NB4 (cell line): ENCODE results near the gene TNFRSF14.

Source experiments
- DNase-seq: peaks from one replicate; pipeline ENCODE4 v3.0.0; 2010; ENCODE audit warnings: low read depth
- H3K4me3 ChIP-seq: one replicate; pipeline ENCODE4 v1.5.1; 2011; ENCODE audit warnings: mild to moderate bottlenecking, low read depth, low read length, moderate library complexity
- CTCF ChIP-seq: IDR thresholded peaks from one replicate; pipeline ENCODE4 v1.5.1; 2012; ENCODE audit warnings: low read depth, low read length
- MYC ChIP-seq: IDR thresholded peaks from 2 replicates; pipeline ENCODE4 v1.6.1; 2011; ENCODE audit warnings: low read depth, low read length
- POLR2A ChIP-seq: IDR thresholded peaks from 2 replicates; pipeline ENCODE4 v1.6.1; 2011; ENCODE audit warnings: mild to moderate bottlenecking; ENCODE audit not compliant: insufficient read length; ENCODE audit errors: extremely low read depth
- TF ChIP-seq, protein P1 (sequence below): IDR thresholded peaks from 2 replicates; pipeline ENCODE4 v1.6.1; 2011; ENCODE audit warnings: low read depth, low read length

TNFRSF14 gene

DNA sequence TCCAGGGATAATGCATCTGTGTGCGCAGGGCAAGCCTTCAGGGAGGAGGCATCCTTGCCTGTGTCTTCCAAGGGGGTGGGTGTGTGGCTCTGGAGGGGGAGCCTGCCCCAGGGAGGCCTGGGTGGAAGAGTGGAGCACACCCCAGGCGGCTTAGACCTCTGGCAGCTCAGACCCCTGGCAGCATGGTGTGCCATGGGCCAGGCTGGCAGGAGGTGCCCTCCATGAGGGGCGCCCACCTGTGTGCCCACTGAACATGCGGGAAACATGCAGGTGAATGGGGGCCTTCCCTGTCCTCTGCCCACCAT lies 28.7 kb upstream of the TNFRSF14 start:
- TF ChIP-seq MYC = no peak
- TF ChIP-seq POLR2A = no peak
- TF ChIP-seq CTCF = no peak
- TF ChIP-seq, protein P1, sequence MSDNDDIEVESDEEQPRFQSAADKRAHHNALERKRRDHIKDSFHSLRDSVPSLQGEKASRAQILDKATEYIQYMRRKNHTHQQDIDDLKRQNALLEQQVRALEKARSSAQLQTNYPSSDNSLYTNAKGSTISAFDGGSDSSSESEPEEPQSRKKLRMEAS = no peak
- DNase-seq = no peak
- H3K4me3 ChIP-seq = no peak overlapping the region

DNA sequence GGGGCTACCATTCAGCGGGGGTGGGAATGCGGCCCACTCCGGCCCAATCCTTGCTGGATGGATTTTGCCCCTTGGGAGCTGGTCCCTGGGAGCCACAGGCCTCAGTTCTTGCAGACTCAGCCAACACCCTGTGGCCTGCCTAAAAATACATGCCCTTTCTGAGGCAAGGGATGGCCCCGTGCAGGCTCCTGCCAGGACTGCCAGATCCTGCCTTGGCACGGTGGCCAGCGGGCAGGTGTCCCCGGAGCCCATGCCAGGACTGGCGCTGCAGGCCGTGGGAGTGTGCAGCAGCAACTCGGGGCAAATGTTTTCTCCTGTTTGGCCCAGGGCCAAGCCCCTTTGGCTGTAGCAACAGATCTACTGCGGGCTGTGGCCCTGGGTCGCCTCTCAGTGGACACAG lies 28.2 kb upstream of the TNFRSF14 start:
- no peak overlapping the region for H3K4me3 ChIP-seq
- TF ChIP-seq MYC = no peak
- DNase-seq = no peak

DNA sequence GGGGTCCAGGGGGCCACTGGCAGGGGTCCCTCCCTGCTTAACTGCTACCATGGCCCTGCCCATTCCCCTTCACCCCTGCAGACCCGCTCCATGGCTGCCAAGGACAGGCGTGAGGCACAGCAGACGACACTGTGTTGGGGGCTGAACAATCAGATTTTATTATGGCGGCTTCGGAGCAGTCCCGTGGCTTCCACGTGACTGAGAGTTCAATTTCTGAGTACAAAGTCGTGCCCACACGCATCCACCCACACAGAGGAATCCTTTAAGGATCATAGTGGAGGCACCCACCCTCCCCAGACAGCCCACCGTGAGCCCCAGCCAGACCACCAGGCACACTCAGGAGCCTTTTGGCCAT lies 27.6 kb upstream of the TNFRSF14 start:
- TF ChIP-seq POLR2A = no peak
- TF ChIP-seq, protein P1 = no peak
- TF ChIP-seq MYC = no peak
- no peak overlapping the region for H3K4me3 ChIP-seq
- DNase-seq = no peak

DNA sequence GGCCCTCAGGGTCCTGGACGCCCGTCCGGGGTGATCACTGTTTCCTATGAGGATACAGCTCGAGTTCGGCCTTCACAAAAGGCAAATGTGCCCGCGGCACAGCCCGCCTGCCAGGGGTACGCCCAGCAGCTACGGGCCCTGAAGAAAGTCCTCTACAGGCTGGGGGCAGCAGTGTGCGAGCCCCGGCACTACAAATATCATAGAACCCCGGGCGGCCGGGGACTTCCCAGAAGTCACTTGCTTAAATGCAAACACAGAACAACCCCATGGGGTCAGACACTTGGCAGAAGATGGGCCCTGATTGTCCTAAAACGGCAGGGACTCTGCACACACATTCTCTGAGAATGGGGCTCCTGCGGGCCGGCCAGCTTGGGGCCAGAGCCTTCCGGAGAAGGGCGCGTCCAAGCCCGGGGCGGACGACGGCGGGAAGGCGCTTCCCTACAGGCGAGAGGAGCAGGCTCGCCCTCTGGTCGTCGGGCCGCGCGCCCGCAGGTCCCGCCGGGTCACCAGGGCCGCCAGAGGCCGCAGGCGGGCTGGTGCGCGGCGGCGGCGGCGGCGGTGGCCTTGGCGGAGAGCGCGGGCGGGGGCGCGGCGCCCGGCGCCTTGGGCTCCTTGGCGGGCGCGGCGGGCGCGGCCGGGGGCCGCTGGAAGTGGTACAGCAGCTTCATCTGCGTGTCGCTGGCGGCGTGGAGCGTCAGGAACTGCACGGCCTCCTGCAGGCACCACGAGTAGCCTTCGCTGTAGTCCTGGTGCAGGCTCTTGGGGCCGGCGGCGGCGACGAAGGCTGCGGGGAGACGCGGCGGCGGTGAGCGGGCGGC lies 27.0 kb upstream of the TNFRSF14 start:
- no peak overlapping the region for H3K4me3 ChIP-seq
- DNase-seq = peak; percentile 41
- TF ChIP-seq CTCF (no peak), MYC (no peak), POLR2A (no peak)
- TF ChIP-seq, protein P1 = no peak

DNA sequence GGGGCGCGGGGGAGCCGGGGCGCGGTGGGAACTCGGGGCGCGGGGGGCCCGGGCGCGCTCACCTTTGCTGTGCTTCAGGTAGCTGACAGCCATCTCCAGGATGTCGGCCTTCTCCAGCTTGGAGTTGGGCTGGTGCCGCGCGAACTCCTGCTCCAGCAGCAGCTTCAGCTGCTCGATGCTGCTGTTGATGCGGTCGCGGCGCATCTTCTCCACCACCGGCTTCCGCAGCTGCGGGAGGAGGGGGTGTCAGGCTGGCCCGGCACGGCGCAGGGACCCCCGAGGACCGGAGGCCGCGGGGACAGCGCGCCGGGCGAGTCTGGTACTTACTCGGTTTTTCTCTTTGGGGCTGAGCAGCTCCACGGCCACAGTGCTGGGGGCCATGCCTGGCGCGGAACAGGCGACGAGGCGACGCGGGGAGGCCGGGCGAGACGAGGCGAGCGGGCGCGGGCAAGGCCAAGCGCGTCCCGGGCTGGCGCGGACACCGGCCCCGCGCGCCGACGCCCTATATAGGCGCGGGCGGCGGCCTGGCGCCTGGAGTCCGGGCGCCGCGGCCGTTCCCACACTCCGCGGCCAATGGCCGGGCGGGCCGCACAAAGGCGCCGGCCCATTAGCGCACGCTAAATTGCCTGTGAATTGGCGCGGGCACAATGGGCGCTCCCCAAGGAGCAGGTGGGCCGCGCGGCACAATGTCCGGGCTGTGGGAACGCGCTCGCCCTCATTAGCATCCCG lies 26.2 kb upstream of the TNFRSF14 start, which contains the start of gene HES5:
Gene HES5, minus strand, starts transcription at position 480 of the 729 bp plus-strand sequence. Its CDS starts 99 bp downstream, at position 381.
- no peak within 1 kb of the TSS for H3K4me3 ChIP-seq
- DNase-seq = no peak

DNA sequence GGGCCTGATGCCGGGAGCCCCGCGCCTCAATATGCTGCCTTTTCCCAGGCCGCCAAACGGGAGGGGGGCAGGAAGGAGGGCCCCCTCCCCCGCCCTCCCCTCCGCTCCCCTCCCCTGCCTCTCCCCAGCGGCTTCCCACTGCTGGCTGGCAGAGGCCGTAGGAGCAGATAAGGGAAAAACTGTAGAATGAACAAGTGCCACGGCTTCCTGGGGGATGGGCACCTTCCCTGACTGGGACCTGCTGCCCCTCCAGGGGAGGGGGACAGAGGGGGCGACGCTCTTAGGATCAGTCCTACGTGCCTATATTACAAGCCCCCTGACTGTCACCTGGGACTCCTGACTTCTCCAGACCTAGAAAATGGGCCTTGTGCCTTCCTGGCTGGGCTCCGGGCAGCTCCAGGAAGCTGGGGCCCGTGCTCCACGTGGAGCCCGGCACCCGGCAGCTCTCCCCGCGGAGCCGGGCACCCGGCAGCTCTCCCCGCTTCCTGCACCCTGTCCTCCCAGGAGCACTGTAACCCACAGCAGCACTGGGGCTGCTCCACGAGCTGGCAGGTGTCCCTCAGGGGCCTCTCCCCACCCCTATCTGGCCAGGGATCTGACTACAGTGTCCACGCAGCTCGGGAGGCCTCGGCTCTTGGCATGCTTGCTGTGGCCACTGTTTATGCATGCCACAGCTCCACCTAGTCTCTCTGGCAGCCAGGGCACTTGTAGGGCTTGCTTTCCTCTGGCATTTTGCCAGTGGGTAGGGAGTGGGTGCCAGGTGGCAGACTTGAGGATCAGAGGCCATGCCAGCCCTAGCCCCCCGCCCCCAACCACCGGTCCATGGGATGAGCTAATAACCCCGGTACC lies 25.4 kb upstream of the TNFRSF14 start:
- TF ChIP-seq POLR2A (no peak), CTCF (no peak), MYC (no peak)
- TF ChIP-seq, protein P1 = no peak
- DNase-seq = no peak
- no peak overlapping the region for H3K4me3 ChIP-seq

More for the DNA sequence above, 26.2 kb upstream of the TNFRSF14 start, which contains the start of gene HES5:
- TF ChIP-seq POLR2A (no peak), MYC (no peak), CTCF (no peak)
- TF ChIP-seq, protein P1 = no peak
